WI38 (cell line): ENCODE data around the gene PDCD1LG2.

Experiments used
- H3K4me3 ChIP-seq: 2 replicates; pipeline ENCODE4 v1.5.1; 2011; ENCODE audit warnings: low read depth, mild to moderate bottlenecking, control low read depth, low read length
- TF ChIP-seq, protein P1 (sequence below): IDR thresholded peaks from 2 replicates; pipeline ENCODE4 v1.5.1; 2012; ENCODE audit warnings: low read depth, mild to moderate bottlenecking, control low read depth, low read length

PDCD1LG2 gene

DNA sequence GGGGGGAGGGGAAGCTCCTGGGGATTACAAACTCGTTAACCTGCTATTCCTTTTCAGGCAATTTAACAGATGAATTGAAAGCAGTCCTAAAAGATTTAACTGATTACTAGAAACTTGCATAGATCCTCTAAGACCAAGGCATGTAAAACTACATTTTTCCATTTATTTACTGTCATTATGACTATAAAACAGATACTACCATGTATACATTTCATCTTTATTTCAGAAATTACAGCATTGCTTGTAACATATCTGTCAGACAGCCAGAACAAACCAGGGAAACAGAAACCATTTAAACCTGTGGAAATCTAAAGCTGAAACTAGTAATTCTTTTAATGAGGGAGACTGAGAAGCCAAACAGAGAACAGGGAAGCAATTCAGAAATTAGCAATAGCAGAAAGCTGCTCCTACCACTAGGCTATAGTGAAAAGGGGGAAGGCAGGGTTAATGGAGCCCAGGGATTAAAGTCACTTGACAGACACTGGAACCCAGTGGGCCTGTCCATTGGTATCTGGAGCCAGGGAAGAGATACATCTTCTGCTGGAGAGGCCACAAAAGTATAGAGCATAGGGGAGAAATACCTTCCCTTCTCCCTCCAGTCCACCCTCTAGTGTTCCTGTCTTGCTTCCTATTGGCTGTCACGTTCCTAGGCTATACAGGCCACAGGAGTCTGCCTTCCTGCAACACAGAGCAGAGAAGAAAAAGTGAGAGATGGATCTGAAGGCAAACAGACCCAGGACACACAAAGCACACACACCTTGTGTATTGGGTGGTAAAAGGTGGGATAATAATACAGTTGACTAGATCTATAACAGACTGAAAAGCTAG lies 33.8 kb downstream of the PDCD1LG2 start:
- TF ChIP-seq, protein P1, sequence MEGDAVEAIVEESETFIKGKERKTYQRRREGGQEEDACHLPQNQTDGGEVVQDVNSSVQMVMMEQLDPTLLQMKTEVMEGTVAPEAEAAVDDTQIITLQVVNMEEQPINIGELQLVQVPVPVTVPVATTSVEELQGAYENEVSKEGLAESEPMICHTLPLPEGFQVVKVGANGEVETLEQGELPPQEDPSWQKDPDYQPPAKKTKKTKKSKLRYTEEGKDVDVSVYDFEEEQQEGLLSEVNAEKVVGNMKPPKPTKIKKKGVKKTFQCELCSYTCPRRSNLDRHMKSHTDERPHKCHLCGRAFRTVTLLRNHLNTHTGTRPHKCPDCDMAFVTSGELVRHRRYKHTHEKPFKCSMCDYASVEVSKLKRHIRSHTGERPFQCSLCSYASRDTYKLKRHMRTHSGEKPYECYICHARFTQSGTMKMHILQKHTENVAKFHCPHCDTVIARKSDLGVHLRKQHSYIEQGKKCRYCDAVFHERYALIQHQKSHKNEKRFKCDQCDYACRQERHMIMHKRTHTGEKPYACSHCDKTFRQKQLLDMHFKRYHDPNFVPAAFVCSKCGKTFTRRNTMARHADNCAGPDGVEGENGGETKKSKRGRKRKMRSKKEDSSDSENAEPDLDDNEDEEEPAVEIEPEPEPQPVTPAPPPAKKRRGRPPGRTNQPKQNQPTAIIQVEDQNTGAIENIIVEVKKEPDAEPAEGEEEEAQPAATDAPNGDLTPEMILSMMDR, result no peak
- no peak overlapping the region for H3K4me3 ChIP-seq

GRCh38 chr9:5549658-5550650 lies 39.6 kb downstream of the PDCD1LG2 start:
- TF ChIP-seq, protein P1, result no peak
- no peak overlapping the region for H3K4me3 ChIP-seq

DNA sequence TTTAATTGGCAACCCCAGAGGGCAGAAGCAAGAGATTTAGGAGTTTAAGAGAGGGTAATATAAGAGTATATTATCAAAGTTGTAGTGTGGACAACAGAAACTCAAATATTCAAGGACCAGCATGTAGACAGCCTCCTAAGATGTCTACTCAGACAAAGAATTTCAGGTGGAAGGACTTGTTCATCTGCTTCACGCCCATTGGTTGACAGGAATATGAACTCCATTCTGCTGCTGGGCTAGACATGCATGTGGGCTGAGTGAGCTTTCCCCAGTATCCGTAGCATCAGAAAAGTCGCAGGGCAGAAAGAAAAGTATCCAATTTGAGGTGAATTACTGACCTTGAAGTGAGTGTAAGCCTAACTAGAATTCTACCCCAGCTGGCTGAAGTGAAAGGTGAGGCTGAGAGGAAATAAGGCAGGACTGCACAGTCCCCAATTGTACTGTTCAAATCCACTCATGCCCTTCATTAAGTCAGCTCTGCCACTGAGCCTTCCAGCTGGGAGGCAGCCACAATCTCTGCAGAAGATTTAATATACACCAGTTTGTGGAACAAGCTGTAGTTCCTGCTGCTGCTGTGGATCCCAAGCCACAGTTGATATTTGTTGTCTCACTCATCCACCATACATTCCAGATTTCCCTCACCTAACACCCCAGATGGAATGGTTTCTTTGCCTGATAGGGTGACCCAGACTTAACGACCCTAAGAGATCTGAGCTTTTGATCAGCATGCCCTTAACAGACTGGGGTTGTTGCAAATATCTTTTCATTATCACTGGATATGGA lies 41.2 kb downstream of the PDCD1LG2 start:
- TF ChIP-seq, protein P1, result no peak

GRCh38 chr9:5552301-5552700 lies 42.0 kb downstream of the PDCD1LG2 start:
- TF ChIP-seq, protein P1, result no peak
- H3K4me3 ChIP-seq, result no peak overlapping the region

More for the DNA sequence above, 41.2 kb downstream of the PDCD1LG2 start:
- H3K4me3 ChIP-seq, result no peak overlapping the region

DNA sequence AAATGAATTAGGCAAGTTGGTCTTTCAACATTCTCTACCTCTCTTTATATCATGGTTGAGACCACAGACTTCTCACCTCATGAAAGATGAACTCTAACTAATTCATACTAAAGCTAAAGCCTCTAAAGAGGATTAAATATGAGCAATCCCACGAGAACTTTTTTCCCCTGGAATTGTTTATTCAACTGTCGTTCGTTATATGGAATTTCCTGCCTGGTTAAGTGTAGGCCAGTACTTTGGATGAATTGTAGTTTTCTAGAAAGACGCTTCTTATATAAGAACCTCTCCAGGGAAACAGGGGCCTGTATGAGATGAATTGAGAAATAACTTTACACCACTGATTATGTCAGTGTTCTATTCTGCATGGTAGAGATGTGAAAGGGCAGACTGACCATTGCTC lies 42.9 kb downstream of the PDCD1LG2 start:
- H3K4me3 ChIP-seq, result no peak overlapping the region
- TF ChIP-seq, protein P1, result no peak

DNA sequence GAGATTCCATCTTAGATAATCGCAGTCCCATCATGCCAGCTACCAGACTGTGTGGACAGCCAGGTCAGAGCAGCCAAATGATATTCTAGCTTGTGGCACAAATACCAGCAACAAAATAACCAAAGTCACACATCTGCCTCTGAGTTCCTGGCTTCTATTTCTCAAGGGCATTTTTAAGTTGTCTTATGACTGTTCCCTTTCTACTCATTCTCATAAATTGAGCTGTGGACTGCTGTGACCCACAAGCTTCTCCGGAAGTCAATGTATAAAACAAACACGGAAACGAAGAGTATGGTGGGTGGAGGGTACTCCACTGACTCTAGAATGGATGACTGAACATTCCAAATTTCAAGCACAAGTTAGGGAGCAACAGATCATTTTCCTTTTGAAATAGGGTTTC lies 43.9 kb downstream of the PDCD1LG2 start:
- TF ChIP-seq, protein P1, result no peak
- H3K4me3 ChIP-seq, result no peak overlapping the region
